Esophagus muscularis mucosa (tissue), 4 donors: ENCODE results near the gene PKP2. TPM values are rescaled to one million over a fixed set of nuclear protein-coding genes. Genes with fewer than 3 reads are reported as not detected.

Experiments
- DNase-seq: peaks from one replicate; pipeline ENCODE4 v3.0.0-alpha.2; 2017; ENCODE audit errors: extremely low spot score
- H3K27ac ChIP-seq, 4 donors: fragments of 200-600 bp; sonication (generic); replicated peaks in 1 of 4; 1 replicate in 3 of 4; 2 replicates in 1 of 4; pipeline ENCODE4 v1.5.1; 2016 to 2019; ENCODE audit warnings: mild to moderate bottlenecking in 1 of 4
- H3K27me3 ChIP-seq, 4 donors: fragments of 200-600 bp; sonication (generic); one replicate each; pipeline versions ENCODE4 v1.5.1 to v1.6.0; 2016 to 2019
- H3K36me3 ChIP-seq, 4 donors: fragments of 200-600 bp; sonication (generic); one replicate each; pipeline ENCODE4 v1.5.1; 2016 to 2019
- H3K4me1 ChIP-seq, 4 donors: fragments of 200-600 bp; sonication (generic); one replicate each; pipeline ENCODE4 v1.5.1; 2016 to 2019
- H3K4me3 ChIP-seq, 4 donors: fragments of 200-600 bp; sonication (generic); 1 replicate in 2 of 4; 2 replicates in 2 of 4; pipeline ENCODE4 v1.5.1; 2016 to 2019; ENCODE audit warnings: mild to moderate bottlenecking in 4 of 4, moderate library complexity in 1 of 4
- H3K9me3 ChIP-seq, 4 donors: fragments of 200-600 bp; sonication (generic); 1 replicate in 3 of 4; 2 replicates in 1 of 4; pipeline ENCODE4 v1.5.1; 2016 to 2019
- EP300 ChIP-seq: sonication (generic); formaldehyde crosslinking; IDR thresholded peaks from one replicate; pipeline ENCODE4 v1.6.1; 2017; ENCODE audit warnings: antibody characterized with exemption
- POLR2A ChIP-seq: fragments of 450-650 bp; IDR thresholded peaks from one replicate; pipeline ENCODE4 v1.6.1; 2017; ENCODE audit warnings: antibody characterized with exemption, moderate library complexity, mild to moderate bottlenecking, low read depth
- POLR2AphosphoS5 ChIP-seq, 2 donors: sonication (generic); formaldehyde crosslinking; IDR thresholded peaks; one replicate each; pipeline ENCODE4 v1.6.1; 2017; ENCODE audit warnings: antibody characterized with exemption in 2 of 2
- whole genome bisulfite sequencing: methylation state at CpG from one replicate; pipeline ENCODE4 v1.1.5; 2018; 5-methylcytosine and 5-hydroxymethylcytosine counted together
- intact Hi-C: fragments of 100-400 bp; cut with DNase I; formaldehyde crosslinking; loops from one replicate; pipeline ENCODE4 v1.15.1; 2023
- total RNA-seq, 4 donors: library from RNA; depleted of rRNA; stranded (reverse); fragments of >200 nt; gene quantifications; one replicate each; pipeline versions ENCODE4 v1.1.0 to v1.2.1, GENCODE V29; 2016
- TF ChIP-seq, protein P1 (sequence below), 3 experiments: fragments of 200-600 bp in 2 of 3; fragments of 450-650 bp in 1 of 3; sonication (generic) in 2 of 3; IDR thresholded peaks; one replicate each; pipeline ENCODE4 v1.5.1; 2017 to 2019; ENCODE audit warnings: antibody characterized with exemption in 3 of 3, mild to moderate bottlenecking in 2 of 3, moderate library complexity in 1 of 3

The PKP2 gene
- total RNA-seq, 4 donors from 2014 or later: 1.2 to 1.5 (median 1.3) TPM

DNA sequence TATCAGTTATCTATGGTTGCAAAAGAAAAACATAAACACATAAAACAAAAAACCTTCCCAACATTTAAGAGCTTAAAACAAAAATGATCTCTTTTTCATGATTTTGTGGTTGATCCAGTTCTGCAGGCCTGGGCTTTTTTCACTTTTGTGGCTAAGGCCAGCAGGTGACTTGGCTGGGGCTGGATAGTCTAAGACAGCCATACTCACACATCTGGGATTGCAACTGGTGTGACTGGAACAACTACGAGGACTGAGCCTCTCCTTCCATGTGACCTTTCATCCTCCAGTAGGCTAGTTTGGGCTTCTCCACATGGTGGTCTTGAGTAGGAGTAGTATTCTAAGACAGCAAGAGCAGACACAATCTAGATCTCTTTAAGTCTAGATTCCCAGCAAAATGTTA, 7.2 kb upstream of the PKP2 start:
- H3K4me3 ChIP-seq: no peak overlapping the region
- peaks cover 0 to 8% (median 0%) of the 10 kb centered on the region in 4 donors for H3K27me3 ChIP-seq
- WGBS: 53% methylated on average over 1 of the region's 1 CpG
- no peak for DNase-seq
- TF ChIP-seq EP300 (no peak), POLR2AphosphoS5 (IDR thresholded peaks at IDR 0.05) (no peak), POLR2A (no peak)
- TF ChIP-seq, protein P1, sequence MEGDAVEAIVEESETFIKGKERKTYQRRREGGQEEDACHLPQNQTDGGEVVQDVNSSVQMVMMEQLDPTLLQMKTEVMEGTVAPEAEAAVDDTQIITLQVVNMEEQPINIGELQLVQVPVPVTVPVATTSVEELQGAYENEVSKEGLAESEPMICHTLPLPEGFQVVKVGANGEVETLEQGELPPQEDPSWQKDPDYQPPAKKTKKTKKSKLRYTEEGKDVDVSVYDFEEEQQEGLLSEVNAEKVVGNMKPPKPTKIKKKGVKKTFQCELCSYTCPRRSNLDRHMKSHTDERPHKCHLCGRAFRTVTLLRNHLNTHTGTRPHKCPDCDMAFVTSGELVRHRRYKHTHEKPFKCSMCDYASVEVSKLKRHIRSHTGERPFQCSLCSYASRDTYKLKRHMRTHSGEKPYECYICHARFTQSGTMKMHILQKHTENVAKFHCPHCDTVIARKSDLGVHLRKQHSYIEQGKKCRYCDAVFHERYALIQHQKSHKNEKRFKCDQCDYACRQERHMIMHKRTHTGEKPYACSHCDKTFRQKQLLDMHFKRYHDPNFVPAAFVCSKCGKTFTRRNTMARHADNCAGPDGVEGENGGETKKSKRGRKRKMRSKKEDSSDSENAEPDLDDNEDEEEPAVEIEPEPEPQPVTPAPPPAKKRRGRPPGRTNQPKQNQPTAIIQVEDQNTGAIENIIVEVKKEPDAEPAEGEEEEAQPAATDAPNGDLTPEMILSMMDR (IDR thresholded peaks at IDR 0.05): no peak
- H3K27ac ChIP-seq: no peak overlapping the region
- H3K9me3 ChIP-seq: no peaks in the 10 kb centered on the region
- H3K4me1 ChIP-seq: no peaks in the 10 kb centered on the region
- H3K36me3 ChIP-seq: no peaks in the 10 kb centered on the region
- intact Hi-C loops: no loop called here

DNA sequence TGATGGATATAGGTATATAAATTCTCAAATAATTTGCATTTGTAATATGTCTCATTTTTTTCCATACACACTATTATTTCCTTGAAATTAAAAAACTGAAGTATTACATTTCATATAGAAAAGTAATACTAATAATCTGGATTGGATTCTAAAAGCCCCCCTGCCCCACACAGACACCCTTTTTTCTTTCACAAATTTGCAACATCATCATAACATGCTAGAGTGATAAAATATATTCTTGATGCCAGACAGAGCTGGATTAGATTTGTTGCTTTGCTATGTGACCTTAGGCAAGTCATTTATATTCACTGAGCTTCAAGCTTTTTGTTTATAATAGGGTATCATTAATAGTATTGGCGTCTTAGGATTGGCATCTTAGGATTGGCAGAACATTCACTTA, 6.7 kb upstream of the PKP2 start:
- Histone ChIP-seq H3K4me3 (no peak overlapping the region), H3K27ac (no peak overlapping the region), H3K4me1 (no peaks in the 10 kb centered on the region), H3K36me3 (no peaks in the 10 kb centered on the region), H3K9me3 (no peaks in the 10 kb centered on the region), H3K27me3 (peaks cover 0 to 8% (median 0%) of the 10 kb centered on the region in 4 donors)
- TF ChIP-seq EP300: no peak
- TF ChIP-seq POLR2AphosphoS5 (IDR thresholded peaks at IDR 0.05): no peak
- TF ChIP-seq, protein P1 (IDR thresholded peaks at IDR 0.05): no peak
- no peak for TF ChIP-seq POLR2A
- 83% methylated on average over 1 of the region's 1 CpG for WGBS
- DNase-seq: no peak
- intact Hi-C loops: no loop called here

- no peaks in the 10 kb centered on the region for H3K9me3 ChIP-seq
- intact Hi-C loops: no loop called here
- WGBS: 88% methylated on average over 4 of the region's 4 CpGs
- peaks cover 0 to under 1% (median 0%) of the 10 kb centered on the region in 4 donors for H3K4me1 ChIP-seq
- peaks cover 0 to 8% (median 0%) of the 10 kb centered on the region in 4 donors for H3K27me3 ChIP-seq
- DNase-seq: no peak
- no peak overlapping the region for H3K27ac ChIP-seq
- H3K4me3 ChIP-seq: no peak overlapping the region
- TF ChIP-seq POLR2AphosphoS5 (IDR thresholded peaks at IDR 0.05): no peak
- no peaks in the 10 kb centered on the region for H3K36me3 ChIP-seq
These were observed 5.9 kb upstream of the PKP2 start for GRCh38 chr12:32902287-32902997.

DNA sequence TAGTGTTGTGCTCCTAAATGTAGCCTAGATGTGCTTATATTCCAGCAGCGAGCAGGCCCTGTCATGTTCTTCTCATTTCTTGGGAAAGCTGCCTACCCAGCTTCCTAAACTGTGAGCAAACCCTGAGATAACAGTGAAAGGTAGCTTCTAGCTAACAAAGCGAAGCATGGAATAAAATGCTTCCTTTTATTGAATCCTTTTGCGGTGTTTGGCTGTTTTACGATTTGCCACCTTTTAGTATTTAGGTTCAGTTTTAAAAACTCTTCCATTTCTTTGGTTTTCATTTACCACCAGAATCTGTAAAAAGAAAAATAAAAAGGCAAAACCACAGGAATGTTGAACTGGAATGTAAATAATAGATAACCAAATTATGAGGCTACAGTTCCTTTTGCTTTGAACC, 5.0 kb upstream of the PKP2 start:
- 78% methylated on average over 4 of the region's 4 CpGs for WGBS
- H3K4me1 ChIP-seq: peaks cover 0 to 9% (median 6%) of the 10 kb centered on the region in 4 donors
- no peak overlapping the region for H3K4me3 ChIP-seq
- no peaks in the 10 kb centered on the region for H3K36me3 ChIP-seq
- intact Hi-C loops: no loop called here
- peaks cover 0 to 16% (median under 1%) of the 10 kb centered on the region in 4 donors for H3K27me3 ChIP-seq
- TF ChIP-seq, protein P1 (IDR thresholded peaks at IDR 0.05): no peak
- no peak for TF ChIP-seq POLR2AphosphoS5 (IDR thresholded peaks at IDR 0.05)
- no peak overlapping the region for H3K27ac ChIP-seq
- no peaks in the 10 kb centered on the region for H3K9me3 ChIP-seq
- no peak for DNase-seq

- DNase-seq: no peak
- intact Hi-C loops: no loop called here
- no peaks in the 10 kb centered on the region for H3K36me3 ChIP-seq
- H3K4me1 ChIP-seq: peaks cover 9 to 22% (median 17%) of the 10 kb centered on the region in 4 donors
- TF ChIP-seq POLR2A: no peak
- TF ChIP-seq, protein P1 (IDR thresholded peaks at IDR 0.05): no peak
- TF ChIP-seq POLR2AphosphoS5 (IDR thresholded peaks at IDR 0.05): no peak
- no peak for TF ChIP-seq EP300
- H3K27ac ChIP-seq: no peak overlapping the region
- no peak overlapping the region for H3K4me3 ChIP-seq
- WGBS: 78% methylated on average over 10 of the region's 10 CpGs
- H3K27me3 ChIP-seq: peaks cover 0 to 49% (median 20%) of the 10 kb centered on the region in 4 donors
- no peaks in the 10 kb centered on the region for H3K9me3 ChIP-seq
These were observed 1.4 kb upstream of the PKP2 start for GRCh38 chr12:32897687-32898573.
